Omental fat pad (tissue), 4 donors: ENCODE measurements around the gene SLC27A5. TPM values are rescaled to one million over a fixed set of nuclear protein-coding genes. Genes with fewer than 3 reads are reported as not detected.

ENCODE experiments used
- ATAC-seq: fragments of 150-250 bp; one replicate; pipeline ENCODE4 v1.9.1; 2016; ENCODE audit warnings: mild to moderate bottlenecking, moderate library complexity; ENCODE audit not compliant: low FRiP score
- DNase-seq: peaks from one replicate; pipeline ENCODE4 v3.0.0-alpha.2; 2019; ENCODE audit warnings: low spot score
- total RNA-seq, 4 donors: library from RNA; depleted of rRNA; stranded (reverse); fragments of >200 nt; gene quantifications; one replicate each; pipeline ENCODE4 v1.1.0, GENCODE V29; 2016
- TF ChIP-seq, protein P1 (sequence below), 3 donors: fragments of 450-650 bp; IDR thresholded peaks; one replicate each; pipeline ENCODE4 v1.5.1; 2016 to 2017; ENCODE audit warnings: antibody characterized with exemption in 3 of 3, mild to moderate bottlenecking in 3 of 3, moderate library complexity in 2 of 3

SLC27A5 gene
- total RNA-seq, 4 donors from 2014 or later, result 4.5 to 8.5 (median 5.6) TPM

DNA sequence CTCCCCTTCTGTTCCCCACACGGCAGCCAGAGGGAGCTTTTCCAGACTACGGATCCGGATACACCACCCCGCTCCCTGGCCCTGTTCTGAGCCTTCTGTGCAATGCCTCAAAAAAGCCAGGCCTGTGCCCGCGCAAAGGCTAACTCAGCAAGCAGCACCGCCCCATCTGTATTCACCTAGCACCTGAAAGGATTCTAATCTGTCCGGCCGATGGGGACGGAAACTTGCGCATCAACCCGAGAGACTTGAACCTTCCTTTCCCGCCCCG is 7.2 kb upstream of the SLC27A5 start:
- DNase-seq (peak; percentile 25), ATAC-seq (peak; percentile 46)
- TF ChIP-seq, protein P1, sequence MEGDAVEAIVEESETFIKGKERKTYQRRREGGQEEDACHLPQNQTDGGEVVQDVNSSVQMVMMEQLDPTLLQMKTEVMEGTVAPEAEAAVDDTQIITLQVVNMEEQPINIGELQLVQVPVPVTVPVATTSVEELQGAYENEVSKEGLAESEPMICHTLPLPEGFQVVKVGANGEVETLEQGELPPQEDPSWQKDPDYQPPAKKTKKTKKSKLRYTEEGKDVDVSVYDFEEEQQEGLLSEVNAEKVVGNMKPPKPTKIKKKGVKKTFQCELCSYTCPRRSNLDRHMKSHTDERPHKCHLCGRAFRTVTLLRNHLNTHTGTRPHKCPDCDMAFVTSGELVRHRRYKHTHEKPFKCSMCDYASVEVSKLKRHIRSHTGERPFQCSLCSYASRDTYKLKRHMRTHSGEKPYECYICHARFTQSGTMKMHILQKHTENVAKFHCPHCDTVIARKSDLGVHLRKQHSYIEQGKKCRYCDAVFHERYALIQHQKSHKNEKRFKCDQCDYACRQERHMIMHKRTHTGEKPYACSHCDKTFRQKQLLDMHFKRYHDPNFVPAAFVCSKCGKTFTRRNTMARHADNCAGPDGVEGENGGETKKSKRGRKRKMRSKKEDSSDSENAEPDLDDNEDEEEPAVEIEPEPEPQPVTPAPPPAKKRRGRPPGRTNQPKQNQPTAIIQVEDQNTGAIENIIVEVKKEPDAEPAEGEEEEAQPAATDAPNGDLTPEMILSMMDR (IDR thresholded peaks at IDR 0.05), result peak in 1 of 3 donors; percentile 47

DNA sequence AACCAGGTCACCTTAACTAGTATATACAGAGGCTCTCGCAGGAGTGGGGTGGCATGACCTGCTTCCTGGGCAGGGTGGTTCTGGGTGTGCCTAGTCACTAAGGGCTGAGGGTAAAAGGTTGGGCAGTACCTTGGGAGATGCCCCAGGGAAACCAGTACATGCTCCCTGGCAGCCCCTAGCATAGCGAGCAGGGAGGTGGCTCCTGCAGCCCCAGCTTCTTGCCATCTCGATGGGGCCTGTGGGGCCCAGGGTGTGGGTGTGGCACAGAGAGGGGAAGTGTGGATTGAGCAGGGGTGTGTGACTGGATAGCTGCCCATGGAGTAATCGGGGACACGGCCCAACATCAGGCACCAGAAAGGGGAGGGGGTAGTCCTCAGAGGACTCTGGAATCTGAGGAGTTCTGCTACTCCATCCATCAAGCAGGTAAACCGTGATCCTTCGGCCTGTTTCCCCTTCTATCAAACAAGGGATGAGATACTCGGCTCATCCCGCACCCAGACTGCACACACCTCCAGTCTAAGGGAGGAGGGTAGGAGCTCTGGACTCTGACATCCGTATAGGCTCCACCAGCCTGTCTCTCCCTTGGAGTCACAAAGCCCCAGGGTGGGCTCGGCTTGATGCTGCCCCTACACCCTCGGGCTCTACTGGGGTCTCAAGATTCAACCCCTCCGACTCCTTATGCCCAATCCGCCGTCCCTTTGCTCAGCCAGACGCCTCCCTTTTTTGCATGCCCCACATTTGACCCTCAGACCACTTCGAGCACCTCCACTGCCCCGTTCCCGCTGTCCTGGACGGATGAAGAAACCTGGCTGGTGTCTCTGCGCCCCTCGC is 6.7 kb upstream of the SLC27A5 start:
- TF ChIP-seq, protein P1 (IDR thresholded peaks at IDR 0.05), result no peak
- ATAC-seq, result no peak
- no peak for DNase-seq

DNA sequence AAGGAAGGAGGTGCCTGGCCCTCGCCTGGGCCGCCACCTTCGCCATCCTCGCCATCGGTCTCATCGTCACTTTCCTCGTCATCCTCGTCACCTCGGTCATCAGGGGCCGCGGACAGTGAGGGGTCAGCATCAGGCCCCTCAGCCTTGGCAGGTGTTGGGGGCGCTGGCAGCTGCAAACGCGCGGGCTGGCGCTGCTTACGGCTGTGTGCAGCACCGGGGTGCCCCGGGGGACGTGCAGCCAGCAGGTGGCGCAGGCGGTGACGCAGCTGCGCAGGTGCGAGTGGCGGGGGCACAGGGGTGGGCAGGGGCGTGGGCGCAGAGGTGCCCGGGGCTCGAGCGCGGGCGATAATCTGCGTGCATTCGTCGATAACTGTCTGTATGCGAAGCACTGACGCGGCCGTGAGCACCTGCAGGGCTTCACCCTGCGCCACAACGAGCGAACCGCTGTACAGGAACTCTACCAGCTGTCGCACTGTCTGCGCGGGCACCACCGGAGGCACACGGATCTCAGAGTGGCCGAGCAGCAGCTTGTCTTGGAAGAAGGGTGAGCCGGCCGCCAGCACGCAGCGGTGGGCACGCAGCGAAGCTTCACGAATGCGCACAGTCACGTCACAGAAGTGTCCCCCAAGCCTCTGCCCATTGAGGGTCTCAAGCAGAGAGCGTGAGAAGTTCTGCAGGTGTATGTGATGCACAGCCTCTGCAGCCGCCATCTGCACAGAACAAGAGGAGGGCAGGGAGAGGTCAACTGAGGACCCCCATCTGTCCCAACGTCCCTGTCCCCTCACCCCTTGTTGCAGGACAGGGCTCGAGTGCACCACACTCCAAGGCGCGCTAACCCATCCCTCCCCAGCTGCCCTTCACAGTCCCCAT is 5.4 kb upstream of the SLC27A5 start:
- ATAC-seq, result no peak
- TF ChIP-seq, protein P1 (IDR thresholded peaks at IDR 0.05), result no peak

DNA sequence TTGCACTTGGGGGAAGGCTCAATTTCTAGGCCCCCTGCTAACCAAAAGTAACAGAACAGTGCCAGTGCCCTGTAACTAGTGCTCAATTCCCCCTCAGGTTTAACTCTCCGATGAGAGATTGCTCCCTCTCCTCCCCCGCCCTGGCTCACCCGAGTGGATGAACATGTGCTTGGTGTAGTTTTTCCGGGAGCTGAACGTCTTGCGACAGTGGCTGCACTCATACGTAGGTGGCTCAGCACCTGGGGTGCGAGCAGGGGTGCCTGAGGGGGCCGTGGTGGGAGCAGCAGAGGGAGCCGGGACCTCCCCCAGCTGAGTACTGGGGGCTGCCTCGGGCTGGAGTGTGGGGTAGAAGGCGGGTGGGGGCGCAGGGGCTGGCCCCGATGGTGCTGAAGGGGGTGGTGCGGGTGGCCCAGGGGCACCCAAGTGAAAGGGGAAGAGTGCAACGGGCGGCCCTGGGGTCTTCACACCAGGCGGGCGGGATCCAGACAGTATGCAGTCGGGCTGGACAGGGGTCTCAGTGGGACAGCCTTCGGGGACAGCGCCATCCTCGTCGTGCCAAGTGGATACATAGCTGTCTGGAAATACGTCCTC is 4.5 kb upstream of the SLC27A5 start:
- ATAC-seq (no peak), DNase-seq (no peak)
- TF ChIP-seq, protein P1 (IDR thresholded peaks at IDR 0.05), result no peak

More for the DNA sequence above, 5.4 kb upstream of the SLC27A5 start:
- no peak for DNase-seq

DNA sequence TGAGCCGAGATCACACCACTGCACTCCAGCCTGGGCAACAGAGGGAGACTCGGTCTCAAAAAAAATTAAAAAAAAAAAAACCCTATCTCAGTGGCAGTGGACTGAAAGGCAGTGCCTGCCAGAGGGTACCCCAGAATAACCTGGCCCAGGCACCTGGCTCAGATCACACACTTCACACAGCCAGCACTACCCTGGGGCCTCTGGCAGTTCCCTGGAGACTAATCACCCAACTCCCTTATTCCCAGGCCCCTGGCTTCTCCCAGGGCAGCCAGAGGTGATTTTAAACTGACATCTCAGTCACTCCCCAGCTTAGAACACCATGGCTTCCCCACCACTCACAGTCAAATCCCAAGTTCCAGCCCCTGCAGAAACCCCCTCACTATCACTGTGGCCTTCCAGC is 3.5 kb upstream of the SLC27A5 start:
- TF ChIP-seq, protein P1 (IDR thresholded peaks at IDR 0.05), result no peak
- no peak for ATAC-seq
- DNase-seq, result no peak

DNA sequence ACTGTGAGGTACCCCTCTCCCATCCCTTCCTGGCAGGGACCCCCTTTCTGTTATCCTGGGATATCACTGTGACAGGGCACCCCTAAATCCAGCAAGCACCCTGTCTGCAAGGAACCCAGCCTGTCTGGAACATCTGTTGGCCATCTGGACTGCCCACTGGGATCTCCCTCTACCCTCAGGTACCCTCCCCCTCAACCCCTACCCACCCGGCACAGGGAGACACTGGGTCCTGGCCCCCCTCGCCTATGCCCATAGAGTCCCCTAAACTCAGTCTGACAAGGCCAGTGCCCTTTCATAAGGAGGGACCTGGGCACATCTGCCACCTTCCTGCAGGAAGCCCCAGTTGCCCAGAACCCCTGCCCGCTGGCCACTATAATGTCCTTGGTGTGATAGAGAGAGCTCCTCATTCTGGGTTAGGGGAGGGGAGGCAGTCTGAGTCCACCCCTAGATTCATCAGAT is 2.8 kb upstream of the SLC27A5 start:
- ATAC-seq, result no peak
- no peak for DNase-seq
- TF ChIP-seq, protein P1 (IDR thresholded peaks at IDR 0.05), result no peak
